Esophagus squamous epithelium (tissue), 5 donors: ENCODE results near the gene PLK5. TPM values are rescaled to one million over a fixed set of nuclear protein-coding genes. Genes with fewer than 3 reads are reported as not detected.

Experiments used
- DNase-seq: peaks from one replicate; lab custom pipeline; 2025; lab: John Stamatoyannopoulos, UW
- H3K27ac ChIP-seq, 4 donors: fragments of 200-600 bp; sonication (generic); one replicate each; pipeline ENCODE4 v1.5.1; 2016 to 2019; ENCODE audit warnings: mild to moderate bottlenecking in 1 of 4
- H3K27me3 ChIP-seq, 4 donors: fragments of 200-600 bp; sonication (generic); 1 replicate in 3 of 4; 2 replicates in 1 of 4; pipeline versions ENCODE4 v1.5.1 to v1.6.0; 2017 to 2021; ENCODE audit warnings: antibody characterized with exemption in 1 of 4
- H3K36me3 ChIP-seq, 3 donors: fragments of 200-600 bp; sonication (generic); one replicate each; pipeline ENCODE4 v1.5.1; 2016 to 2019
- H3K4me1 ChIP-seq, 3 donors: fragments of 200-600 bp; sonication (generic); one replicate each; pipeline ENCODE4 v1.5.1; 2017 to 2019
- H3K4me3 ChIP-seq, 4 donors: fragments of 200-600 bp; sonication (generic); 1 replicate in 3 of 4; 2 replicates in 1 of 4; pipeline ENCODE4 v1.5.1; 2016 to 2019; ENCODE audit warnings: mild to moderate bottlenecking in 2 of 4, moderate library complexity in 1 of 4
- H3K9me3 ChIP-seq, 3 donors: fragments of 200-600 bp; sonication (generic); one replicate each; pipeline ENCODE4 v1.5.1; 2016 to 2019
- CTCF ChIP-seq, 6 experiments: fragments of 450-650 bp in 4 of 6; fragments of 200-600 bp in 2 of 6; sonication (generic) in 2 of 6; IDR thresholded peaks; one replicate each; pipeline ENCODE4 v1.5.1; 2016 to 2019; ENCODE audit warnings: antibody characterized with exemption in 6 of 6, mild to moderate bottlenecking in 4 of 6, moderate library complexity in 4 of 6
- POLR2A ChIP-seq, 4 donors: fragments of 450-650 bp; IDR thresholded peaks; one replicate each; pipeline ENCODE4 v1.6.1; 2017; ENCODE audit warnings: antibody characterized with exemption in 4 of 4, mild to moderate bottlenecking in 4 of 4, moderate library complexity in 3 of 4
- WGBS, 2 donors: methylation state at CpG; one replicate each; pipeline ENCODE4 v1.1.5; 2018; 5-methylcytosine and 5-hydroxymethylcytosine counted together
- intact Hi-C: fragments of 100-400 bp; cut with DNase I; formaldehyde crosslinking; loops from one replicate; pipeline ENCODE4 v1.15.0; 2022
- total RNA-seq, 4 donors: library from RNA; depleted of rRNA; stranded (reverse); fragments of >200 nt; gene quantifications; one replicate each; pipeline ENCODE4 v1.1.0, GENCODE V29; 2016
- donor health status: DM: yes; HTN: yes; CAD: no.

PLK5 gene
- total RNA-seq, 4 donors from 2014 or later: 0.19 to 0.66 TPM; not detected in 2

- Histone ChIP-seq H3K36me3 (no peaks in the 10 kb centered on the region), H3K9me3 (no peaks in the 10 kb centered on the region), H3K4me3 (no peak overlapping the region), H3K4me1 (peaks cover 0 to 33% (median 10%) of the 10 kb centered on the region in 3 donors), H3K27me3 (peaks cover 0 to 71% (median 12%) of the 10 kb centered on the region in 4 donors), H3K27ac (peak overlapping the region in 2 of 4 donors; percentile 38 to 61)
- intact Hi-C loops: no loop called here
- WGBS, 2 donors: 57 to 84% methylated on average over 6 of the region's 10 CpGs
- no peak for DNase-seq
- TF ChIP-seq POLR2A (IDR thresholded peaks at IDR 0.05): no peak
- no peak for TF ChIP-seq CTCF (IDR thresholded peaks at IDR 0.05)
These were observed 1.8 kb upstream of the PLK5 start for GRCh38 chr19:1522061-1522460.

GRCh38 chr19:1522838-1523237 lies 1.0 kb upstream of the PLK5 start:
- intact Hi-C loops: no loop called here
- Histone ChIP-seq H3K27ac (peak overlapping the region in 2 of 4 donors; percentile 39 to 44), H3K4me3 (no peak overlapping the region), H3K36me3 (no peaks in the 10 kb centered on the region), H3K27me3 (peaks cover 0 to 79% (median 12%) of the 10 kb centered on the region in 4 donors), H3K9me3 (no peaks in the 10 kb centered on the region), H3K4me1 (peaks cover 0 to 33% (median 10%) of the 10 kb centered on the region in 3 donors)
- TF ChIP-seq POLR2A (IDR thresholded peaks at IDR 0.05) (no peak), CTCF (IDR thresholded peaks at IDR 0.05) (no peak)
- 21% methylated on average over 15 of the region's 18 CpGs; no CpG with 5 or more reads in 1 of the 2 donors for WGBS, 2 donors
- DNase-seq: no peak

GRCh38 chr19:1524287-1524971 lies 552 bp downstream of the PLK5 start:
- peaks cover 0 to 33% (median 10%) of the 10 kb centered on the region in 3 donors for H3K4me1 ChIP-seq
- H3K36me3 ChIP-seq: no peaks in the 10 kb centered on the region
- no peak overlapping the region for H3K27ac ChIP-seq
- intact Hi-C loops: no loop called here
- TF ChIP-seq POLR2A (IDR thresholded peaks at IDR 0.05) (no peak), CTCF (IDR thresholded peaks at IDR 0.05) (no peak)
- 23 to 31% methylated on average over 3 to 8 of the region's 49 CpGs for WGBS, 2 donors
- peaks cover 0 to 86% (median 12%) of the 10 kb centered on the region in 4 donors for H3K27me3 ChIP-seq
- H3K9me3 ChIP-seq: no peaks in the 10 kb centered on the region
- DNase-seq: no peak
- H3K4me3 ChIP-seq: peak overlapping the region; percentile 9 to 57 (median 32)

GRCh38 chr19:1524972-1525325 lies 1.1 kb downstream of the PLK5 start:
- Histone ChIP-seq H3K4me3 (no peak overlapping the region), H3K4me1 (peaks cover 0 to 33% (median 10%) of the 10 kb centered on the region in 3 donors), H3K27me3 (peaks cover 0 to 90% (median 12%) of the 10 kb centered on the region in 4 donors), H3K9me3 (no peaks in the 10 kb centered on the region), H3K27ac (no peak overlapping the region), H3K36me3 (no peaks in the 10 kb centered on the region)
- intact Hi-C loops: no loop called here
- WGBS, 2 donors: 46 to 49% methylated on average over 10 to 11 of the region's 17 CpGs
- no peak for DNase-seq
- TF ChIP-seq CTCF (IDR thresholded peaks at IDR 0.05) (no peak), POLR2A (IDR thresholded peaks at IDR 0.05) (no peak)

- Histone ChIP-seq H3K27me3 (peaks cover 0 to 90% (median 12%) of the 10 kb centered on the region in 4 donors), H3K4me3 (no peak overlapping the region), H3K36me3 (no peaks in the 10 kb centered on the region), H3K27ac (no peak overlapping the region), H3K4me1 (peaks cover 0 to 33% (median 10%) of the 10 kb centered on the region in 3 donors), H3K9me3 (no peaks in the 10 kb centered on the region)
- intact Hi-C loops: no loop called here
- no peak for TF ChIP-seq POLR2A (IDR thresholded peaks at IDR 0.05)
- no peak for TF ChIP-seq CTCF (IDR thresholded peaks at IDR 0.05)
- WGBS, 2 donors: 70 to 72% methylated on average over 6 to 11 of the region's 31 CpGs
- no peak for DNase-seq
These were observed 1.5 kb downstream of the PLK5 start for GRCh38 chr19:1525343-1525742.
